HG02642 (cell line): ENCODE results near the gene L3MBTL2.
"Not testable (repeated sequence)": the region's sequence is repeated elsewhere in the genome, so short reads cannot be mapped to it uniquely, and the experiment has no call there.

Source experiments
- ATAC-seq: cut with Tn5 transposase; IDR thresholded peaks from one replicate; pipeline ENCODE4 v1.9.1; 2021; ENCODE audit warnings: mild to moderate bottlenecking; ENCODE audit not compliant: unreplicated experiment, poor library complexity

The L3MBTL2 gene

DNA sequence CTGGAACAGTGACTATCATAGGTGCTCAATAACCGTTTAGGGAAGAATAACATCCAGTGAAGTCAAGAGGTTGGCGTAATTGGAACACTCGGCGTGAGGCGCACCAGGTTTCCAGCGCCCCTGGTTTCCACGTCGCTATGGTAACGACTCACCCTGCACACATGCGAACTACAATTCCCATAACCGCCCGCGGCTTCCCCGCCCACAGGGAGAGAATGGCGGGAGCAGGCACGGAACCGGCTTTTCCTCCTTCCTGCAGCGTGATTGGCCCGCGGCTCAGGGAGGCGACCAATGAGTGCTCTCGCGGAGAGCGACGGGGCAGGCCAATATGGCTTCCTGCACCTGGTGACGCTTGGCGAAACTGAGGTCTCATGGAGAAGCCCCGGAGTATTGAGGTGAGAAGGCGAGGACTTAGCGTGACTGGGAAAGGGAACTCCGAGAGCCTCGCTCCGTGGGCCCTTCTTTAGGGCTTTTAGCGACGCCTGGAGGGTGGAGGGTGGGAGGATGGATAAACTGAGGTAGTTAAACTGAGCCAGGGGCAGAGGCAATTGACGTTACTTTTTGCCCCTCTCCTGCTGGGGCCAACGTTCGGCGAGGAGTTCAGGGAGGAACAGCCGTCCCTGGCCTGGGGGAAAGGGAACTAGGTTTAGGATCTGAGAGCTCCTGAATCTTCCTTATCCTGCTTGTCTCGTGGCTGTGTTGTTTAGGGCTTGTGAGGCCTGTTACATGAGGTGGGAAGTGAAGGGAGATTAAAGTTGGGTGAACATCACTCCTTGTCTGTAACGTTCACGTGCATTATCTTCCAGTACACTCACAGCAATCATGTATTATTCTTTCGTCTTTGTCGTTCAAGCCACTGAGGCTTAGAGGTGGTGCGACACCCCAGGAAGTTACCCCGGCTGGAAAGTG is at the start of gene L3MBTL2:
Gene L3MBTL2 (plus strand): TSS at position 321 of the 909 bp plus-strand sequence. CDS start 51 bp downstream, at position 372.
- ATAC-seq = peak; percentile 96

DNA sequence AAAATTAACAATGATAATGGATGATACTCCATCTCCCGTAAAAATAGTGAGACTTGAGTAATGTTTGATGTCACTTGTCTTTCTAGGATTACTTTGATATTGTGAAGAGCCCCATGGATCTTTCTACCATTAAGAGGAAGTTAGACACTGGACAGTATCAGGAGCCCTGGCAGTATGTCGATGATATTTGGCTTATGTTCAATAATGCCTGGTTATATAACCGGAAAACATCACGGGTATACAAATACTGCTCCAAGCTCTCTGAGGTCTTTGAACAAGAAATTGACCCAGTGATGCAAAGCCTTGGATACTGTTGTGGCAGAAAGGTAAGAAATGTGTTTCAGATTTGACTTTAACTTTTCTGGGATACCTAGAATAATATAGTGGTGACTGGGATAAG is 48.0 kb upstream of the L3MBTL2 start:
- ATAC-seq = no peak

- ATAC-seq = no peak
These were observed 36.0 kb upstream of the L3MBTL2 start for GRCh38 chr22:41169157-41169556.

- no peak for ATAC-seq
These were observed 33.1 kb upstream of the L3MBTL2 start for GRCh38 chr22:41171996-41172395.

GRCh38 chr22:41175546-41175945 is 29.6 kb upstream of the L3MBTL2 start:
- no peak for ATAC-seq

- no peak for ATAC-seq
These were observed 28.0 kb upstream of the L3MBTL2 start for GRCh38 chr22:41177040-41177621.

GRCh38 chr22:41177622-41178424 is 27.3 kb upstream of the L3MBTL2 start:
- ATAC-seq = no peak

GRCh38 chr22:41178425-41178975 is 26.6 kb upstream of the L3MBTL2 start:
- ATAC-seq = no peak

DNA sequence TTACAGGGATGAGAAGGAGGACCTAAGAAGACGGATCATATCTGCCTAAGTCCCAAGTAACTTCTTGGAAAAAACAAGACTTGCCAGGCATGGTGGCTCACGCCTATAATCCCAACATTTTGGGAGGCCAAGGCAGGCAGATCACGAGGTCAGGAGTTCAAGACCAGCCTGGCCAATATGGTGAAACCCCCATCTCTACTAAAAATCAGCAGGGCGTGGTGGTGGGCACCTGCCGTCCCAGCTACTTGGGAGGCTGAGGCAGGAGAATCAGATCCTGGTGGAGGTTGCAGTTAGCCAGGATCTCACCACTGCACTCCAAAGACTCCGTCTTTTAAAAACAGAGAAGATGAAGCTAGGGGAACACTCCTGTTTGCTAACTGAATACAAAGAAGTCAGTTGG is 24.8 kb upstream of the L3MBTL2 start:
- not testable (repeated sequence) for ATAC-seq

- ATAC-seq = no peak
These were observed 24.2 kb upstream of the L3MBTL2 start for GRCh38 chr22:41180926-41181325.

DNA sequence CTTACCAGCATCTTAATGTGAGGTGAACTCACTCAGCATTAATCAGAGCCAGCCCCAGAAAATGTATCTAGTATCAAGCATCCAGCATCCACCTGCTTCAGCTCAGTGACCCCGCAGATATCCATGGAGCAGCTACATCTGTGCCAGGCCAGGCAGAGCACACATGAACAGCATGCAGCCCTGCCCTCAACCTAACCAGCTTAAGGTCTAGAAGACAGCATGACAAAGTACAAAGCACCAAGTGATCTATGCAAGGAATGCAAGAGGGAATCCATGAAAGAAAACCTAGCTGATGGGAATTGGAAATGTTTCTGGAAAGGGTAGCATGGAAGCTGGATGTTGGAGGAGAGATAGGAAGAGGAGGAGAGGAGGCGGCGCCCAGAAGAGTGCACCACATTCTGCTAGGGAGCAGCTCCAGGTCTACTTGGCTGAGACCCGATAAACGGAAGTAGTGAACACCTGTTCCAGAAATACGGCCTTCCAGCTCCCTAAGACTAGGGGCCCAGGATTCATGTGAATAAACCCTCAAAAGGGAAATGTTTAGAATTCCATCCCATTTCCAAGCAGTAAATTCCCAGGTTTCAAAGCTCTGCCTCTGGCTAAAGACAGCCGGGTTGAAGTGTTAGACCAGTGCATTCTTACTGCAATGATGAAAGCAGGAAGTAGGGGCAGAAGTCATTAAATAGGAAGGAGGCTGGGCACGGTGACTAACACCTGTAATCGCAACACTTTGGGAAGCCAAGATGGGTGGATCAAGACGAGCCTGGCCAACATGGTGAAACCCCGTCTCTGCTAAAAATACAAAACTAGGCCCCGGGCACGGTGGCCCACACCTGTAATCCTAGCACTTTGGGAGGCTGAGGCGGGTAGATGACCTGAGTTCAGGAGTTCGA is 23.5 kb upstream of the L3MBTL2 start:
- no peak for ATAC-seq

DNA sequence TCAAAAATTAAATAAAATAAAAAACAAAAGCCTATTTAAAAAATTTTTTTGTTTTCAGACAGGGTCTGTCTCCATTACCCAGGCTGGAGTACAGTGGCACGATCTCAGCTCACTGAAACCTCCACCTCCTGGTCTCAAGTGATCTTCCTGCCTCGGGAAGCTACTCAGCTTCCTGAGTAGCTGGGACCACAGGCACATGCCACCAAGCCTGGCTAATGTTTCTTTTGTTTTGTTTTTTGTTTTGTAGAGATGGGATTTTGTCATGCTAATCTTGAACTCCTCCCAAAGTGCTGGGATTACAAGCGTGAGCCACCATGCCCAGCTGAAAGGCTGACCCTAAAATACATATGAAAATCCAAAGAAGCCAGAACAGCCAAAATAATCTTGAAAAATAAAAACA is 20.4 kb upstream of the L3MBTL2 start:
- no peak for ATAC-seq

- ATAC-seq = no peak
These were observed 13.6 kb upstream of the L3MBTL2 start for GRCh38 chr22:41191467-41191866.

DNA sequence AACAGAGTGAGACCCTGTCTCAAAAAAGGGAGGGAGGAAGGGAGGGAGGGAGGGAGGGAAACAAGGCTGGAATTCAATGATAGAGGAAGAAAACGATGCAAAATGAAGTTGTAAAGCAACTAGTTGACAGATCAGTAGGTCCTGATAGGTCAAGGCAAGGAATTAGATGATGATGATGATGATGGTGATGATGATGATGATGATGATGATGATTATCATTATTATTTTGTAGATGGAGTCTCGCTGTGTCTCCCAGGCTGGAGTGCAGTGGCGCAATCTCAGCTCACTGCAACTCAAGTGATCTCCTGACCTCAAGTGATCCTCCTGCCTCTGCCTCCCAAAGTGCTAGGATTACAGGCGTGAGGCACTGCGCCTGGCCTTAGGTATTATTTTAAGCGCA is 11.3 kb upstream of the L3MBTL2 start:
- no peak for ATAC-seq

DNA sequence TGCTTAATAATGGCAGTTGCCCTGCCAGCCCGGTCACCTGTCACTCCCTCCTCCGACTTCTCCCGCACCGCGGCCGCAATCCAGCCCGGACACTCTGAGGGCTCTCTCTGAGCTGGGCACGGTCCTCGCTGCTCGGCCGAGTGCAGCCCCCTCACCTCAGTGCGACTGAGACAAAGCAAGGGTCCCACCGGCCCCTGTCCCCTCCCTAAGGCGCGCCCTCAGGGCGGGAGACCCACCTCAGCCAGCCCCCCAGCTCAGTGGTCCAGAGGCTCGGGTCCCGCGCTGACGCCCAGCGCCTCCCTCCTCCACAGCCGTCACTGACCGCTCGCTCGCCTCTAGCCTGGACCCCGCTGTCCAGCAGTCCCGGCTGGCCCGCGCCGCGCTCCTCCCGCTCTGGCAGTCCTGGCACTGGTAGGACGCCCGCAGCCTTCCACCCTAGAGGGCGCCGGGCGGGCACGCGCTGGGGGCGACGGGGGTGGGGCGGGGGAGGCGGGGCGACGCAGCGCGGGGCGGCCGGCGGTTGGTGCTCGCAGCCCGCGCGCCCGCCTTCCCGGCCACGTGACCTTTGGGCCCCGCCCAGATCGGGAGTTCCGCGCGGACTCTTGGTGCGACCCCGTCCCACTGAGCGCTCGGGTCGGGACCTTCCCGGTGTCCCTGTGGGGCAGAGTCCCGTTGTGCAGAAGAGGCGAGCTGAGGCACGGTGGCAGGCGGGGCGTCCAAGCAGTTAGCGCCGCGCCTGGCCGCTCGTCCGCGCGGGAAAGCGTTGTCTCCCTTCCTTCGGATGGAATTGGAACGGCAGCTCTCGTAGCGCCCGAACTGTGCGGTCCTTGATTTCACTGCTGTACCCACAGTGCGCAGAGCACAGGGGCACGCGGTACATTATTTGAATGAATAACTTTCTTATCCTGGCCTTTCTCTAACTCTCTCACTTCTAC is 7.8 kb upstream of the L3MBTL2 start:
- peak; percentile 89 for ATAC-seq

DNA sequence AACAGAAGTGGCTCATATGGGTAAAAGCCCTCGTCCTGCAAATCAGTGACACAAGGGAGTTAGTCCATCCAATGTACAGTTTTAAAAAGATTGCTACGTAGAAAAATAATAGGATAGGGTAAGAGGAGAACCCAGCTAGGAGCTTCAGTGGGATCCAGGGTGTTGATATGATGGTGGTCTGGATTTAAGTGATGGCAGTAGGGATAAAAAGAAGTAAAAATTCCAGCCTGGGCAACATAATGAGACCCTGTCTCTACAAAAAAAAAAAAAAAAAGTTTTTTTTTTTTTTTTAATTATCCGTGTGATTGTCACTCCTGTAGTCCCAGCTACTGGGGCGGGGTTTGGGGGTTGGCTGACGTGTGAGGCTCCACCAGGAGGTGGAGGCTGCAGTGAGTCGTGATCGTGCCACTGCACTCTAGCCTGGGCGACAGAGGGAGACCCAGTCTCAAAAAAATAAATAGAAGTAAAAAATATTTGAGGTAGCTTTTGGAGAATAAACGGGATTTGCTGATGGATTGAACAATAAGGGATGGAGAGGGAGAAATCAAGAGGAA is 7.0 kb upstream of the L3MBTL2 start:
- ATAC-seq = no peak

DNA sequence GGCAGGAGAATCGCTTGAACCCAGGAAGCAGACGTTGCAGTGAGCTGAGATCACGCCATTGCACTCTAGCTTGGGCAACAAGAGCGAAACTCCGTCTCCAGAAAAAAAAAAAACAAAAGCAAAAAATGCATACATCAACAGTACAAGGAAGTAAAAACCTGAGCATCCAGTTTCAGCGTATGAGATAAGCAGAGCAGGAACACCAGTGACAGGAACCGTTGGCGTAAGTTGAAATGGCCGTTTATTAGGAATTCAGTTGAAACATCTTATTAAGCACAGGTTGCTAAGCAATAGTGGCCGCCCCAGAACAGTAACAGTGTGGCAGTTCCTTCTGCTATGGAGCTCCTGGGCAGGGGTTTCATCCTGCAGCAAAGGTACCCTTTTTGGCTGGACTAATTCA is 4.0 kb upstream of the L3MBTL2 start:
- no peak for ATAC-seq

GRCh38 chr22:41203118-41203517 is 2.0 kb upstream of the L3MBTL2 start:
- no peak for ATAC-seq
